Osteoblast (primary cell): ENCODE measurements around the gene PIEZO1. TPM values are rescaled to one million over a fixed set of nuclear protein-coding genes. Genes with fewer than 3 reads are reported as not detected.

Experiments used
- DNase-seq: peaks from one replicate; pipeline ENCODE4 v3.0.0; 2011; ENCODE audit warnings: low spot score, mixed read lengths; ENCODE audit not compliant: insufficient read length; ENCODE audit errors: missing footprints
- H2AFZ ChIP-seq: 2 replicates; pipeline ENCODE4 v1.6.0; 2011; ENCODE audit warnings: mild to moderate bottlenecking, low read length
- H3K27ac ChIP-seq: 2 replicates; pipeline ENCODE4 v1.5.1; 2011; ENCODE audit warnings: mild to moderate bottlenecking, low read depth, low read length, moderate library complexity
- H3K27me3 ChIP-seq: 2 replicates; pipeline ENCODE4 v1.6.0; 2012; ENCODE audit warnings: mild to moderate bottlenecking, control low read depth, inconsistent platforms, low read length, moderate library complexity; ENCODE audit not compliant: insufficient read depth
- H3K36me3 ChIP-seq: 2 replicates; pipeline ENCODE4 v1.5.1; 2011; ENCODE audit warnings: mild to moderate bottlenecking, low read length, control low read depth, moderate library complexity; ENCODE audit not compliant: insufficient read depth
- H3K4me1 ChIP-seq: 2 replicates; pipeline ENCODE4 v1.5.1; 2011; ENCODE audit warnings: mild to moderate bottlenecking, low read length, control low read depth, moderate library complexity; ENCODE audit not compliant: insufficient read depth
- H3K4me2 ChIP-seq: 2 replicates; pipeline ENCODE4 v1.6.0; 2011; ENCODE audit warnings: mild to moderate bottlenecking, low read length; ENCODE audit not compliant: insufficient read depth
- H3K4me3 ChIP-seq: fragments of 200-600 bp; sonication (generic); 3 replicates; pipeline ENCODE4 v1.5.1; 2012; ENCODE audit warnings: mild to moderate bottlenecking, low read length, inconsistent platforms; ENCODE audit not compliant: insufficient read depth
- H3K79me2 ChIP-seq: 2 replicates; pipeline ENCODE4 v1.6.0; 2012; ENCODE audit warnings: mild to moderate bottlenecking, low read length, control low read depth, inconsistent platforms; ENCODE audit not compliant: insufficient read depth
- H3K9me3 ChIP-seq: 2 replicates; pipeline ENCODE4 v1.5.1; 2011; ENCODE audit warnings: low read depth, low read length, control low read depth
- H4K20me1 ChIP-seq: 2 replicates; pipeline ENCODE4 v1.6.0; 2012; ENCODE audit warnings: mild to moderate bottlenecking, low read length, control low read depth; ENCODE audit not compliant: insufficient read depth
- total RNA-seq: library from RNA; depleted of rRNA; stranded (reverse); fragments of >200 nt; gene quantifications from 2 replicates; pipeline ENCODE4 v1.2.3, GENCODE V29; 2012
- TF ChIP-seq, protein P1 (sequence below): IDR thresholded peaks from 2 replicates; pipeline ENCODE4 v1.5.1; 2011; ENCODE audit warnings: mild to moderate bottlenecking, low read depth, low read length, moderate library complexity; ENCODE audit errors: extremely low read depth

The PIEZO1 gene
- total RNA-seq, 1 donor: 207 TPM

DNA sequence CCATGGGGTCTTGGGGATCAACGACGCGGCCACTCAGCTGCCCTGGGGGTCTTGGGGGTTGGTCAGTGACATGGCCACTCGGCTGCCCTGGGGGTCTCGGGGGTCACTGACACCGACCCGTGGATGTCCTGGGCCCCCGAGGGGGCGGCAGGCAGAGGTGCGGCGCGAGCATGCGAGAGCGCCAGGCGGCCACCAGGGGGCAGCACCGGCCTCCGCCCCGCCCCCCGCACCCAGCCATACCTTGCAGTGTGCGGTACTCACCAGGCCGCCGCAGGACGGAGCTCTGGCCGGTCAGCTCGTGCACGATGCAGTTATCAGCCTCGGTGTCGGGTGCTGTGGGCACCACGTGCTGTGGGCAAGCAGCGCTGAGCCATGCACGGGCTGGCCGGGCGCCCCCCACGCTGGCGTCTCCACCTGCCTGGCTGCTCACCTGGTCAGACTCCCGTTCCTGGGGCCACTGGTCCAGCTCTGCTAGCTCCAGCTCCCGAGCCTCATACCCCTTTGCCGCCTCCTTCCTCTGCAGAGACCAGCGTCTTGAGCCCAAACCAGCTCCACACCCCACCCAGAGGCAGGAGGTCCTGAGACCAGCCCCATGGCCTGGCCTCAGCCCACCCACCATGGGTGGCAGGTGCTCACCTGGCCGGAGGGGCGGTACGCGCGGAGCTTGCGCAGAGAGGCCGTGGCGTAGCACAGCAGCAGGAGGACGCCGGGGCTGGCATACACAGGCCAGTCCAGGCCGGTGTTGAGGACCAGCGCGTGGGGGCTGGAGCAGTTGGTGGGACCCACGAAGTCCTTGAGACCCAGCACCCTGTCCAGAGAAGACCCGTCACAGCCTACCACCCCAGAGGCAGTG lies 47.5 kb downstream of the PIEZO1 start:
- Histone ChIP-seq H3K27ac (no peak overlapping the region), H3K36me3 (peaks cover 50% of the 10 kb centered on the region), H3K4me2 (no peak overlapping the region), H3K79me2 (peaks cover 43% of the 10 kb centered on the region), H3K4me1 (no peaks in the 10 kb centered on the region), H4K20me1 (peaks cover 43% of the 10 kb centered on the region), H3K4me3 (no peak overlapping the region), H3K27me3 (no peaks in the 10 kb centered on the region), H2AFZ (no peak overlapping the region), H3K9me3 (no peaks in the 10 kb centered on the region)
- TF ChIP-seq, protein P1, sequence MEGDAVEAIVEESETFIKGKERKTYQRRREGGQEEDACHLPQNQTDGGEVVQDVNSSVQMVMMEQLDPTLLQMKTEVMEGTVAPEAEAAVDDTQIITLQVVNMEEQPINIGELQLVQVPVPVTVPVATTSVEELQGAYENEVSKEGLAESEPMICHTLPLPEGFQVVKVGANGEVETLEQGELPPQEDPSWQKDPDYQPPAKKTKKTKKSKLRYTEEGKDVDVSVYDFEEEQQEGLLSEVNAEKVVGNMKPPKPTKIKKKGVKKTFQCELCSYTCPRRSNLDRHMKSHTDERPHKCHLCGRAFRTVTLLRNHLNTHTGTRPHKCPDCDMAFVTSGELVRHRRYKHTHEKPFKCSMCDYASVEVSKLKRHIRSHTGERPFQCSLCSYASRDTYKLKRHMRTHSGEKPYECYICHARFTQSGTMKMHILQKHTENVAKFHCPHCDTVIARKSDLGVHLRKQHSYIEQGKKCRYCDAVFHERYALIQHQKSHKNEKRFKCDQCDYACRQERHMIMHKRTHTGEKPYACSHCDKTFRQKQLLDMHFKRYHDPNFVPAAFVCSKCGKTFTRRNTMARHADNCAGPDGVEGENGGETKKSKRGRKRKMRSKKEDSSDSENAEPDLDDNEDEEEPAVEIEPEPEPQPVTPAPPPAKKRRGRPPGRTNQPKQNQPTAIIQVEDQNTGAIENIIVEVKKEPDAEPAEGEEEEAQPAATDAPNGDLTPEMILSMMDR: peak; percentile 61
- peak; percentile 99 for DNase-seq

- TF ChIP-seq, protein P1: no peak
- H3K4me3 ChIP-seq: no peak overlapping the region
- H3K9me3 ChIP-seq: no peaks in the 10 kb centered on the region
- H3K27me3 ChIP-seq: no peaks in the 10 kb centered on the region
- no peak overlapping the region for H3K4me2 ChIP-seq
- no peak overlapping the region for H2AFZ ChIP-seq
- H3K79me2 ChIP-seq: peaks cover 37% of the 10 kb centered on the region
- no peak overlapping the region for H3K27ac ChIP-seq
- peaks cover 46% of the 10 kb centered on the region for H3K36me3 ChIP-seq
- peaks cover 48% of the 10 kb centered on the region for H4K20me1 ChIP-seq
- no peaks in the 10 kb centered on the region for H3K4me1 ChIP-seq
- DNase-seq: no peak
These were observed 48.5 kb downstream of the PIEZO1 start for GRCh38 chr16:88736496-88736895.

GRCh38 chr16:88736088-88736487 lies 48.9 kb downstream of the PIEZO1 start:
- TF ChIP-seq, protein P1: no peak
- no peak for DNase-seq
- H3K4me3 ChIP-seq: no peak overlapping the region
- no peaks in the 10 kb centered on the region for H3K27me3 ChIP-seq
- H3K9me3 ChIP-seq: no peaks in the 10 kb centered on the region
- H3K4me1 ChIP-seq: no peaks in the 10 kb centered on the region
- no peak overlapping the region for H3K4me2 ChIP-seq
- peaks cover 48% of the 10 kb centered on the region for H4K20me1 ChIP-seq
- H3K27ac ChIP-seq: no peak overlapping the region
- H3K79me2 ChIP-seq: peaks cover 33% of the 10 kb centered on the region
- H2AFZ ChIP-seq: no peak overlapping the region
- peaks cover 45% of the 10 kb centered on the region for H3K36me3 ChIP-seq

DNA sequence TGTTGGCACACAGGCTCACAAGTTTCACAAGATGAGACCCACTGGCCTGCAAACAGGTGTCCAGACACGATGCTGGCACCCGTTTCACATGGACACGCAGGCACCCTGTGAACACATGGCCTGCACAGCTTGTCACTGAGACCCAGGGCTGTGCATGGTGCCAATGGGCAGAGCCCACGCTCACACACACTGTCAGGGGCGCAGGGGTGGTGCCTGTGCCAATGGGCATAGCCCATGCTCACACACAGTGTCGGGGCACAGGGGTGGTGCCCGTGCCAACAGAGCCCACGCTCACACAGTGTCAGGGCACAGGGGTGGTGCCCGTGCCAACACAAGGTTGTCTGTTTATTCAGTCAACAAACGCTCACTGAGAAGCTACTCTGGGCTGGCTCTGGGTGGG lies 49.4 kb downstream of the PIEZO1 start:
- no peak overlapping the region for H3K27ac ChIP-seq
- H3K9me3 ChIP-seq: no peaks in the 10 kb centered on the region
- H3K4me1 ChIP-seq: no peaks in the 10 kb centered on the region
- H3K27me3 ChIP-seq: no peaks in the 10 kb centered on the region
- H3K4me2 ChIP-seq: no peak overlapping the region
- DNase-seq: no peak
- TF ChIP-seq, protein P1: no peak
- peaks cover 28% of the 10 kb centered on the region for H3K79me2 ChIP-seq
- H2AFZ ChIP-seq: no peak overlapping the region
- H3K36me3 ChIP-seq: peaks cover 45% of the 10 kb centered on the region
- H4K20me1 ChIP-seq: peaks cover 48% of the 10 kb centered on the region
- H3K4me3 ChIP-seq: no peak overlapping the region
